NCI-H1694 treated with DMSO at 0.1 percent for 48 hours (cell line): ENCODE data around the gene CNFN.
A peak's percentile ranks its signal among the peaks of the same experiment; 100 is the strongest.

Experiments
- DNase-seq: peaks from one replicate; lab custom pipeline; 2025; lab: John Stamatoyannopoulos, UW

CNFN gene

DNA sequence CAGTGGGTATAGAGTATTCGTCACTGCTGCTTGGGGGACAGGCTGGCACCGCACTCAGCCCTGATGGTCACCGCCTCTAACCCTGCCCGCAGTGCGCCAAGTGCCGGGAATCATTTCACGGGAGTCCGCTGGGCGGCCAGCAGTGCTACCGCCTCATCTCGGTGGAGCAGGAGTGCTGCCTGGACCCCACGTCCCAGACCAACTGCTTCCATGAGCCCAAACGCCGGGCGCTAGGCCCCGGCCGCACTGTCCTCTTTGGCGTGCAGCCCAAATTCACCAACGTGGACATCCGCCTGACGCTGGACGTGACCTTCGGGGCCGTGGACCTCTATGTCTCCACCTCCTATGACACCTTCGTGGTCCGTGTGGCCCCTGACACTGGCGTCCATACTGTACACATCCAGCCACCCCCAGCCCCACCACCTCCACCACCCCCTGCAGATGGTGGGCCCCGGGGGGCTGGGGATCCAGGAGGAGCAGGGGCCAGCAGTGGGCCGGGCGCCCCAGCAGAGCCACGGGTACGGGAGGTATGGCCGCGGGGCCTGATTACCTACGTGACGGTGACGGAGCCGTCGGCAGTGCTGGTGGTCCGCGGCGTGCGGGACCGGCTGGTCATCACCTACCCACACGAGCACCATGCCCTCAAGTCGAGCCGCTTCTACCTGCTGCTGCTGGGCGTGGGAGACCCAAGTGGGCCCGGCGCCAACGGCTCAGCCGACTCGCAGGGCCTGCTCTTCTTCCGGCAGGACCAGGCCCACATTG lies 14.5 kb downstream of the CNFN start:
- no peak for DNase-seq

DNA sequence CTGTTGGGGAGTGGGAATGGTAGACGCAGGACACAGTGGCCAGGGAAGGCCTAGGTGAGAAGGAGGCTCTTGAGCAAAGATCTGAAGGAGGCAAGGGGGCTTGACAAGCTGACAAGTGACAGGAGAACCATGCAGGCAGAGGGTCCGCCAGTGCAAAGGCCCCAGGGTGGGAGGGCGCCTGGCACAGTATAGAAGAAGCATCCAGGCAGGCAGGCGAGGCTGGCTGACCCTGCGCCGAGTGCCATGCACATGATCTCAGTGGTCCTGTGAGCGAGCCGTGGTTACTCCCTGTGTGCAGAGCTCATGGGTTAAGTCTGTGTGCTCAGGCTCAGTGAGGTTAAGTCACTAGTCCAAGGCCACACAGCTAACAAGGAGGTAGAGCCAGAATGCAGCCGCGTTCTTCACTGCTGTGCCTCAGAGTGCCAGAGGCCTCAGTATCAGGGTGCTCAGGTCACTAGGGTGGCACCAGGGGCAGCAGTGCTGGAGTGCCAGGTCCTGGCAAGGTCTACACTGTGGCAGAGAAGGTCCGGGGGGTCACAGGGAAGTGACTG lies 15.2 kb downstream of the CNFN start:
- DNase-seq, result no peak

DNA sequence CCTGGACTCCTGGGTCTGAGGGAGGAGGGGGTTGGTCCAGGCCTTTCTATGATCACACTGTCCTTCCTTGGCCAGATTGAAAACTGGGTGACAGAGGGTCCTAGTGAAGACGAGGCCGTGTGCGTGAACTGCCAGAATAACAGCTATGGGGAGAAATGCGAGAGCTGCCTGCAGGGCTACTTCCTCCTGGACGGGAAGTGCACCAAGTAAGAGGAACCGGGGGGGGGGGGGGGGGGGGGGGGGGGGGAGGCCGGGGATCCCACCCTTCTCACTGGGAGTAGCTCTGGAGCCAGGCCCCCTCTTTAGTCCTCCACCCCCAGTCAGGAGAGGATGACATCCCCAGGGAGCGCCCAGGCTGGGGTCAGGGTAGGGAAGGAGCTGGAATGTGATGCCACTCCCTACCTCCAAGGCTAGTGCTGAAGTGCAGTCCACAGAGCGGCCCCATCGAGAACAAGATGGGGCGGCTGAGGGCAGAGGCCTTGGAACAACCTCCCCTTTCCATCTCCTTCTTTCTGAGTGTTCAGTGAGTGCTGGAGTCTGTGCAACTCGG lies 19.4 kb downstream of the CNFN start:
- DNase-seq, result no peak

DNA sequence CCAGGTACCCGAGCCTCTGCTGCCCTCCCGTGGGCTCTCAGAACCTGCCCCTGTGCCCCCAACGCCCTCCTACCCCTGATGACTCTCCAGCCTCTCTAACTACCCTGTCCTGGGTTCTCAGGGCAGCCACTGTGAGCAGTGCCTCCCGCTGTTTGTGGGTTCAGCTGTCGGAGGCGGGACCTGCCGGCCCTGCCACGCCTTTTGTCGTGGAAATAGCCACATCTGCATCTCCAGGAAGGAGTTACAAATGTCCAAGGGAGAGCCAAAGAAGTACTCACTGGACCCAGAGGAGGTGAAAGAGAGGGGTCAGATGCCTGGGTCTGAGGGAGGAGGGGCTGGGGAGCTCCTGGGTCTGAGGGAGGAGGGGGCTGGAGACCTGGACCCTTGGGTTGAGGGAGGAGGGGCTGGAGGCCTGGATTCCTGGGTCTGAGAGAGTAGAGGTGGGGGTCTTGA lies 20.0 kb downstream of the CNFN start:
- DNase-seq, result no peak

DNA sequence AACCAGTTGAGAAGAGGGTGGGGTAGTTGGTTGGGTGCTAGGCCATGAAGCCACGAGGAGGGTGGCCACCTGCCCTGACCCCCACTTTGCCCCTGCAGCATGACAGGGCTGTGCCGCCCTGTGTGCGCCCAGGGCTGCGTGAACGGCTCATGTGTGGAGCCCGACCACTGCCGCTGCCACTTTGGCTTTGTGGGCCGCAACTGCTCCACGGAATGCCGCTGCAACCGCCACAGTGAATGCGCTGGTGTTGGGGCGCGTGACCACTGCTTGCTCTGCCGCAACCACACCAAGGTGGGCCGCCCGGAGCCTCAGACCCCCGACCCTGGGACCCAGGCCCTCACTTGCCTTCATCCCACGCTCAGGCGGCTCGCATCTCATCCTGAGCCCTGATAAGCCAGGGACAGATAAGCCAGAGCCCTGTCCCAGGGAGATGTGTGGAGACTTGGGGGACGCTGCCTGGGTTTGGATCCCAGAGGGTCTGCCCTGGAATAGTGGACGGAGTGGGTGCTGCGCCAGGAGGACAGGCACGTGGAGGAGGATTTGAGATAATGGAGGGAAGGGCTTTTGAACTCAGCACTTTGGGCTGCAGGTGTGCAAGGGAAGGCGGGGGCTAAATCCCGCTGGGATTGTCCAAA lies 20.5 kb downstream of the CNFN start:
- DNase-seq, result no peak

DNA sequence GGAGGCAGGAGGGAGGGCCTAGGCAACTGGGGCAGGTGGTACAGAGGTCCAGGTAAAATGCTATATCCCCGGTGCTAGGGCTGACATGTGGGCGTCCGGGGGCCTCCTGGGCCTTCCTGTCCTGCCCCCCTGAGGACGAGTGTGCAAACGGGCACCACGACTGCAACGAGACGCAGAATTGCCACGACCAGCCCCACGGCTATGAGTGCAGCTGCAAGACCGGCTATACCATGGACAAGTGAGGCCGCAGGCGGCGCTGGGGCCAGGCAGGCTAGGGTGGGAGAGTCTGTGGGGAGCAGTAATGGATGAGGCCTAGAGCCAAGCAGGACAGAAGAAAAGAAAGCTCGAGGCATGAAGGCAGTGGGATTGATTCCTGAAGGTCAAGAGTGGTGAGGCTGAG lies 21.3 kb downstream of the CNFN start:
- DNase-seq, result no peak

DNA sequence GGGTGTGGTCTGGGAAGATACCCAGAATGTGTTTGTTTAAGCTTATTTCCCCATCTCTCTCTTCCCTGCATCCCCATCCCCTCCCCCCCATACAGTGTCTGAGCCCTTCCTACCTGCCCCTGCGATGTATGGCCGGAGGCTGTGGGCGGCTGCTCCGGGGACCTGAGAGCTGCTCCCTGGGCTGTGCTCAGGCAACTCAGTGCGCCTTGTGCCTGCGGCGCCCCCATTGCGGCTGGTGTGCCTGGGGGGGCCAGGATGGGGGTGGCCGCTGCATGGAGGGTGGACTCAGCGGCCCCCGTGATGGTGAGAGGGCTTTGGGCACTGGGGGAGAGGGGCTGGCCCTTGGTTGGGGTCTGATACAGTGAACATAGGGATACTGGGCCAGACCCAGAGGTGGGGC lies 21.7 kb downstream of the CNFN start:
- no peak for DNase-seq

DNA sequence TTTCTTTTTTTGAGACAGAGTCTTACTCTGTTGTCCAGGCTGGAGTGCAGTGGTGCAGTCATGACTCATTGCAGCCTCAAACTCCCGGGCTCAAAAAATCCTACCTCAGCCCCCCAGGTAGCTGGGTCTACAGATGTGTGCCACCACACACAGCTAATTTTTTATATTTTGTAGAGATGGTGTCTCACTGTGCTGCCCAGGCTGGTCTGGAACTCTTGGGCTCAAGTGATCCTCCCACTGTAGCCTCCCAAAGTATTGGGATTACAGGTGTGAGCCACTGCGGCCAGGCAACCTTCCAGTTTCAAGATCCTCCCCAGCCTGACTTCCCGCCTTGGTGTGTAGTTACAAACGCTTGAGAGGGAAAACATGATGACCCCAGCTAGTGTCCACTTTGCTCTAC lies 22.2 kb downstream of the CNFN start:
- no peak for DNase-seq

DNA sequence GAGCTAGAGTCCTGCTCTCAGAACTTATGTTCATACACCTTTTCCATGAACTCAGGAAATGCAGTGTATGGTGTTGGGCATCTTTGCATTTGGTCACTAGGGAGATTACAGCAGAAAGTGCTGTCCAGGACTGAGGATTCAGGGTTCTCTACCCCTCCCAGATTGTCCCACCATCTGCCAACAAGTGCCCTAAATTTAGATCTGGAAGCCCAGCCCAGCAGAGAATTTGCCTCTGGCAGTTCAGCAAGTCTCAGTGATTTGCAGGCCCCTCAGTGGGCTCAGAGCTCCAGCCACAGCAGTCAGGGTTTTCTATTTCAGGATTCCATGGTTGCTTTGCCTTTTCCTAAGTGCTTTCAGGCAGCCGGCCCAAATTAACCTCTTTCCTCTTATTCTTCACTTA lies 23.4 kb downstream of the CNFN start:
- DNase-seq, result no peak

DNA sequence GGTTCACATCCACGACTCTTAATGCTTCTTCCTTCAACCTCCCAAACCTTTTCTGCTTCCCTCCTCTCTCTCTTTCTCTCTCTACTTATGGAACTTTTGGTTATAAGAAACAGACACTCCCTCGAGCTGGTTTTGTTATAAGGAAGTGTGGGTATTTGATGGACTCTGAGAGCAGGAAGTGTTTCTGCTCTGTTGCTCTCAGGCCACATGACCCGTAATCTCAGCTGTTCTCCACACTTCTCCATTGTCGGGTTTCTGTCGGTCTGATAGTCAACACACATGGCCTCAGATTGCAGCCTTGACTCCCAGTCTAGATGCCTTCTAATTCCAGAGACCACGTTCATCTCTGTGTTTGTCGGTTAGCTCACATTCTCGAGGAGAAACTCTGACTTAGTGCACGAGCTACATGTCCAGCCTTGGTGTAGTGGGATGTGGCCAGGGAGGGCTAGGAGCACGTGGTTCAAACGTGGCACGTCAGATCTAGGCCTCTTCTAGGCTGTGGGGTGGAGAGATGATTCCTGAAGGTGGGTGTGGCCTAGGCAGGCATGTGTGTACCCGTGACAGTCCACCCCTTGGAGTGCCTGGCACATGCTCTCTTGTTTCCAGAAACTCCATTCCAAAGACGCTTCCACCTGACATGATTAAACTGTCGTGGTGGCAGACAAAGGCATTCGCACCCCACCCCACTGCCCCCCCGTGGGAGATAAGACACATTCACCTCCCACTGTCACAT lies 26.3 kb downstream of the CNFN start:
- DNase-seq, result no peak

DNA sequence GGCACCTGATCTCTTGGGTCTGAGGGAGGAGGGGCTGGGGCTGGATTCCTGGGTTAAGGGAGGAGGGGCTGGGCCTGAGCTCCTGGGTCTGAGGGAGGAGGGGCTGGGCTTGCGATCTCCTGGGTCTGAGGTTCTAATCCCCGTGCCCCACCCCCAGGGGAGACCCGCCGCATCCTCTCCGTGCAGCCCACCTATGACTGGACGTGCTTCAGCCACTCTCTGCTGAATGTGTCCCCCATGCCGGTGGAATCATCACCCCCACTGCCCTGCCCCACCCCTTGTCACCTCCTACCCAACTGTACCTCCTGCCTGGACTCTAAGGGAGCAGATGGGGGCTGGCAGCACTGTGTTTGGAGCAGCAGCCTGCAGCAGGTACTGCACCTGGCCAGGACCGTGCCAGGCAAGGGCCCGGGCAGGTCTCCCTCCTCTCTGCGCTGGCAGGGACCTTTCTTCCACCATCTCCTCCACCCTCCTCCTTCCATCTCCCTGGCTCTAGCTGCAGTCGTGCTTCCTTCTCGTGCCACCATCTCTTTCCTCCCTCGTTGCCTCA lies 27.1 kb downstream of the CNFN start:
- no peak for DNase-seq

DNA sequence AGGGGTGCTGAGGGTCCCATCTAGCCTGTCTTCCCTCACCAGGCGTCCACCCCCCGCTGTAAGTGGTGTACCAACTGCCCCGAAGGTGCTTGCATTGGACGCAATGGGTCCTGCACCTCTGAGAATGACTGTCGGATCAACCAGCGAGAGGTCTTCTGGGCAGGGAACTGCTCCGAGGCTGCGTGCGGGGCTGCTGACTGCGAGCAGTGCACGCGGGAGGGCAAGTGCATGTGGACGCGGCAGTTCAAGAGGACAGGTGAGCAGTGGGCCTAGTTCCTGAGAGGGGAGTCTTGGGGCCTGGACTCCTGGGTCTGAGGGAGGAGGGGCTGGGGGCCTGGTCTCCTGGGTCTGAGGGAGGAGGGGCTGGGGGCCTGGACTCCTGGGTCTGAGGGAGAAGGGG lies 27.8 kb downstream of the CNFN start:
- no peak for DNase-seq

DNA sequence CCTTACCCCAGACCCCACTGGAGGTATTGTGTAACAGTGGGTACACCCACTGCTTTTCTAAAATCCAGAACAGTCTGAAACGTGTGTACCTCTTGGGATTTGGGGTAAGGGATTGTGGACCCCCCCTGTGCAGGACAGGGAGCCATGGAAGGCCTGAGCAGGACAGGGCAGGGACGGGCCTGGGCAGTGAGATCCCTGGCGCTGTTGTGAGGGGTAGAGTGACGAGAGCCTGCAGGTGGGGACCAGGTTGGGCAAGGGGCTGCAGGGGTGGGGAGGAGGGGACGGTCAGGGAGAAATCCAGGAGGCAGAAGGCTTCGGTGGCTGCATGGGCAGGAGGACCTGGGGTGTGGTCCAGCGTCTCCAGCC lies 28.6 kb downstream of the CNFN start:
- no peak for DNase-seq

DNA sequence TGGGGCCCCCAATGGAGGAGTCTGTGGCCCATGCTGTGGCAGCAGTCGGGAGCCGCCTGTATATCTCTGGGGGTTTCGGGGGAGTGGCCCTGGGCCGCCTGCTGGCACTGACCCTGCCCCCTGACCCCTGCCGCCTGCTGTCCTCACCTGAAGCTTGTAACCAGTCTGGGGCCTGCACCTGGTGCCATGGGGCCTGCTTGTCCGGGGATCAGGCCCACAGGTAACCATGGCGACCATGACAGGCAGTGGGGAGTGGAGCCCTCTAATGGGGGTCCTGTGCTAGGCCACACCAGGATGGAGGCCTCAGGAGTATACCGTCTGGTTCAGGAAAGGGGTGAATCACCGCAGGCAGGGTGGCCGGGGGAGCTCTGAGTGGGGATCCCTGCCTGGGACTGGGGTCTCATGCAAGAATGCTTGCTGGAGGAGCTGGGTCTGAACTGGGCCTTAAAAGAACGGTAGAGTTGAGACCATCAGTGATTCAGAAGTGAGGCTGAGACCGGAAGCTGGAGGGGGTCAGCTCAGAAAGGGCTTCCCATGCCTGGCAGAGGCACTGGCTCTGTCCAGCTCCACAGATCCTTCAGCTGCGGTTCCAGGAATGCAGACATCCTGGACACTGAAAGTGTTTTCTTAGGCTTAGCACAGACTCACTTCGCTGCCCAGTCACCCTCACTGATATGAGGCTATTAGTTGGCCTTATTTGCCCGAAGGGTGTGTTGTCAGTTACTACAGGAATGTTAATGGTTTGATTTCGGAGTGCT lies 29.1 kb downstream of the CNFN start:
- no peak for DNase-seq

DNA sequence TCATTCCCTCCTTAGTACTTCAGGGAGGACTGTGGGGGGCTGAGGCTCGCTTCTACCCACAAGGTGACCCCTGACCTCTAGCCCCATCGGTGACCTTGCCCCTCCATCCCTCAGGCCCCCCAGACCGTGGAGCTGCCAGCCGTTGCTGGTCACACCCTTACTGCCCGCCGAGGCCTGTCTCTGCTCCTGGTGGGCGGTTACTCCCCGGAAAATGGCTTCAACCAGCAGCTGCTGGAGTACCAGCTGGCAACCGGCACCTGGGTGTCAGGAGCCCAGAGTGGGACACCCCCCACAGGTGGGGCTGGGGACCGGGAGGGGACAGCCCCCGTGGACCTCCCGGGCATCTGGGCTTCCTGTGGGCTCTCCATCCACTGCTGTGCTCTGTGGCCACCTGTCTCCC lies 32.8 kb downstream of the CNFN start:
- DNase-seq, result no peak

DNA sequence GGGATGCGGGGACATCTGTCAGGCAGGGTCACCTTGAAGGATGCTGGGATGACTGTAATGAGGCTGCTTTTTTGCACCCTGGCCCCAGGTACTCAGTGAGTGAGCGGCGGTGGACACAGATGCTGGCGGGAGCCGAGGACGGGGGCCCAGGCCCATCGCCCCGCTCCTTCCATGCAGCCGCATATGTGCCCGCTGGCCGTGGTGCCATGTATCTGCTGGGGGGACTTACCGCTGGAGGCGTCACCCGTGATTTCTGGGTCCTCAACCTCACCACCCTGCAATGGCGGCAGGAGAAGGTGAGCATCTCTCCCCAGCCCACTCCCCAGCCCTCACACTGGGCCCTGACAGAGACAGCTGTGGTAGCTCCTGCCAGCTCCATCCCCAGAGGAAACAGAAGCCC lies 33.4 kb downstream of the CNFN start:
- no peak for DNase-seq

DNA sequence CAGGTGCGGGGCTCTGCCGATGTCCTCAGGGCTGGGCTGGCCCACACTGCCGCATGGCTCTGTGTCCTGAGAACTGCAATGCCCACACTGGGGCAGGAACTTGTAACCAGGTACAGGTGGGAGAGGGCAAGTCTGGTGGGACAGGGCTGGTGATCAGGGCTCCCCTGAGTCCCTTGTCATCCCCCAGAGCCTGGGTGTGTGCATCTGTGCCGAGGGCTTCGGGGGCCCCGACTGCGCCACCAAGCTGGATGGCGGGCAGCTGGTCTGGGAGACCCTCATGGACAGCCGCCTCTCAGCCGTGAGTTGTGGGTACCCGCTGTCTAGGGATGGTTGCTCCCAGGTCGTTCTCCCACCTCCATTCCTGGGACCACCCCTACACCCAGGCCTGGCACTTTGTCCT lies 34.2 kb downstream of the CNFN start:
- no peak for DNase-seq

DNA sequence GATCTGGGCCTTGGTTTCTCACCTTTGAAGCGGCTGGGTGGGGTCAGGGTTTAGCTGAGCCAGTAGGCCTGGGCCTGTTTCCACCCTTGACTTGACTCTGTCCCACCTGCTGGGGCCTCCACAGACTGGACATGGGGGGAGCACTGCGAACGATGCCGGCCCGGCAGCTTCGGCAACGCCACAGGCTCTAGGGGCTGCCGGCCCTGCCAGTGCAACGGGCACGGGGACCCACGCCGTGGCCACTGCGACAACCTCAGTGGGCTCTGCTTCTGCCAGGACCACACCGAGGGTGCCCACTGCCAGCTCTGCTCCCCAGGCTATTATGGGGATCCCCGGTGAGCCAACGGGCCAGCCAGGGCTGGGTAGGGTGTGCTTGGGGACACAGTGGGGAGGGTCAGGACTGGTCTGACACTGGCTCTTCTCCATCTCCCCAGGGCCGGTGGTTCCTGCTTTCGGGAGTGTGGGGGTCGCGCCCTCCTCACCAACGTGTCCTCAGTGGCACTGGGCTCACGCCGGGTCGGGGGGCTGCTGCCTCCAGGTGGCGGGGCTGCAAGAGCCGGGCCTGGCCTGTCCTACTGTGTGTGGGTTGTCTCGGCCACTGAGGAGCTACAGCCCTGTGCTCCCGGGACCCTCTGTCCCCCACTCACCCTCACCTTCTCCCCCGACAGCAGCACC lies 36.6 kb downstream of the CNFN start:
- DNase-seq, result no peak

DNA sequence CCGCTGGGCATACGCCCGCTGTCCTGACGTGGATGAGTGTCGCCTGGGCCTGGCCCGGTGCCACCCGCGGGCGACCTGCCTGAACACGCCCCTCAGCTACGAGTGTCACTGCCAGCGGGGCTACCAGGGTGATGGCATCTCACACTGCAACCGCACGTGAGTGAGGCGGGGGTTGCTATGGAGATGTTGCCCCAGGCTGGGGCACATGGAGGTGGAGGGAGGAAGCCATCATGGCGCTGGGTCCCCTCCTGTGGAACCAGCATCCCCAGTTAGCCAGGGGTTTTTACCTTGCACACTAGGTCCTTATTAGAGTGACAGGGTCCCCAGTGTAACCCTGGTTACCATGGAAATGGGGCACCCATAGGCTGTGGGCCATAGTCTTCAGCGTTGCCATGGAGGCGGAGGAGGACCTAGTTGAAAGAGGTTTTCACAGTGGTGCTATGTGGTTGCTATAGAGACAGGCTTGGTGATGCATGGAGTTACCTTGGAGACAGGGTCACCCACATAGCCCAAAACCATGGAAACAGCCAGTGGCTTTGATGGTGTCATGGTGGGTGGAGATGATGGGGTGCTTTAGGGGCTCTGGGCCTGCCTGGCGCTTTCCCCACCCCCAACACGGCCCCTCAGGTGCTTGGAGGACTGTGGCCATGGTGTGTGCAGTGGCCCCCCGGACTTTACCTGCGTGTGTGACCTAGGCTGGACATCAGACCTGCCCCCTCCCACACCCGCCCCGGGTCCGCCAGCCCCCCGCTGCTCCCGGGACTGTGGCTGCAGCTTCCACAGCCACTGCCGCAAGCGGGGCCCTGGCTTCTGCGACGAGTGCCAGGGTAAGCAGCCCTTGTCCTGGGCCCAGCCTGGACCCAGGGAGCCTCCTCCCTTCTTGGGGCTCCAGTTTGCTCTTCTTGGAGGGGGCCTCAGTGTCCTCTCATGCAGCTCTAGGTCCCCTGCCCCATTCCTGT lies 37.5 kb downstream of the CNFN start:
- DNase-seq, result peak; percentile 37
